Liver (tissue), 9 donors: ENCODE data around the gene DZIP1L. TPM values are rescaled to one million over a fixed set of nuclear protein-coding genes. Genes with fewer than 3 reads are reported as not detected.

Experiments used
- DNase-seq: peaks from one replicate; pipeline ENCODE4 v3.0.0-alpha.2; 2017; ENCODE audit warnings: low spot score
- H3K27ac ChIP-seq, 2 donors: one replicate each; pipeline ENCODE4 v1.7.0; 2013; ENCODE audit warnings: inconsistent platforms in 2 of 2, low read length in 2 of 2, control low read depth in 1 of 2, low read depth in 1 of 2, mild to moderate bottlenecking in 1 of 2
- H3K27me3 ChIP-seq, 4 donors: one replicate each; pipeline versions ENCODE4 v1.6.1 to v1.7.0; 2013; ENCODE audit warnings: low read length in 3 of 4, inconsistent platforms in 1 of 4, mild to moderate bottlenecking in 1 of 4, moderate library complexity in 1 of 4; ENCODE audit not compliant: control insufficient read depth in 4 of 4, insufficient read depth in 4 of 4
- H3K36me3 ChIP-seq, 4 donors: one replicate each; pipeline versions ENCODE4 v1.6.1 to v1.7.0; 2013; ENCODE audit warnings: low read length in 3 of 4, mild to moderate bottlenecking in 3 of 4, low read depth in 1 of 4, moderate library complexity in 1 of 4; ENCODE audit not compliant: control insufficient read depth in 4 of 4, insufficient read depth in 3 of 4
- H3K4me1 ChIP-seq, 4 donors: one replicate each; pipeline versions ENCODE4 v1.6.1 to v1.7.0; 2013; ENCODE audit warnings: low read length in 3 of 4, mild to moderate bottlenecking in 3 of 4, moderate library complexity in 1 of 4; ENCODE audit not compliant: control insufficient read depth in 4 of 4, insufficient read depth in 4 of 4
- H3K4me3 ChIP-seq, 3 donors: one replicate each; pipeline versions ENCODE4 v1.6.1 to v1.7.0; 2013; ENCODE audit warnings: low read length in 3 of 3, control low read depth in 1 of 3, low read depth in 1 of 3, mild to moderate bottlenecking in 1 of 3
- H3K9ac ChIP-seq, 2 donors: one replicate each; pipeline ENCODE4 v1.7.0; 2013; ENCODE audit warnings: low read length in 2 of 2, mild to moderate bottlenecking in 2 of 2, moderate library complexity in 2 of 2, control low read depth in 1 of 2, low read depth in 1 of 2
- H3K9me3 ChIP-seq, 4 donors: one replicate each; pipeline versions ENCODE4 v1.6.1 to v1.7.0; 2013; ENCODE audit warnings: low read length in 3 of 4; ENCODE audit not compliant: control insufficient read depth in 4 of 4
- GABPA ChIP-seq, 2 donors: IDR thresholded peaks in 1 of 2; conservative IDR thresholded peaks in 1 of 2; 2 replicates each; pipeline ENCODE4 v1.6.1; 2016; ENCODE audit warnings: antibody characterized with exemption in 2 of 2, mild to moderate bottlenecking in 1 of 2, moderate library complexity in 1 of 2
- HNF4A ChIP-seq, 2 donors: conservative IDR thresholded peaks; 2 replicates each; pipeline ENCODE4 v1.6.1; 2016; ENCODE audit warnings: antibody characterized with exemption in 2 of 2, mild to moderate bottlenecking in 2 of 2
- JUND ChIP-seq, 2 donors: IDR thresholded peaks; 2 replicates each; pipeline ENCODE4 v1.6.1; 2016; ENCODE audit warnings: antibody characterized with exemption in 2 of 2
- NR2F2 ChIP-seq: IDR thresholded peaks from 2 replicates; pipeline ENCODE4 v1.6.1; 2016; ENCODE audit warnings: antibody characterized with exemption
- RAD21 ChIP-seq, 2 donors: IDR thresholded peaks; 2 replicates each; pipeline ENCODE4 v1.6.1; 2016; ENCODE audit warnings: antibody characterized with exemption in 2 of 2, mild to moderate bottlenecking in 2 of 2
- SP1 ChIP-seq: IDR thresholded peaks from 2 replicates; pipeline ENCODE4 v1.6.1; 2018; ENCODE audit warnings: antibody characterized with exemption, mild to moderate bottlenecking
- TAF1 ChIP-seq: conservative IDR thresholded peaks from 2 replicates; pipeline ENCODE4 v1.6.1; 2016; ENCODE audit warnings: antibody characterized with exemption, mild to moderate bottlenecking
- WGBS: extraction: QIAGEN DNeasy Blood & Tissue Kit; methylation state at CpG from one replicate; pipeline ENCODE4 v1.1.7; 2013; 5-methylcytosine and 5-hydroxymethylcytosine counted together
- polyA plus RNA-seq, 2 donors: library from polyadenylated mRNA; stranded (reverse) in 1 of 2; unstranded in 1 of 2; fragments of 200-250 nt in 1 of 2; fragments of >200 nt in 1 of 2; fragmentation: Nextera tagmentation in 1 of 2; extraction: Ambion mirVana in 1 of 2; gene quantifications; one replicate each; pipeline versions ENCODE4 v1.2.1 to v1.2.3, GENCODE V29; 2013 to 2015
- total RNA-seq, 2 donors: library from RNA; depleted of rRNA; stranded (reverse); fragments of >200 nt; gene quantifications; one replicate each; pipeline ENCODE4 v1.2.3, GENCODE V29; 2014
- TF ChIP-seq, protein P1 (sequence below): fragments of 150-350 bp; IDR thresholded peaks from 2 replicates; pipeline ENCODE4 v1.5.1; 2017; ENCODE audit warnings: improper control_type of control experiment, low read depth, low read length; ENCODE audit not compliant: missing input control
- donor health status: healthy.
- donor health status: healthy.
- donor health status: healthy.
- donor health status: healthy.
- donor health status: healthy.

Gene DZIP1L
- total and polyA plus RNA-seq, 4 donors: 0.62 to 5.9 (median 1.3) TPM

DNA sequence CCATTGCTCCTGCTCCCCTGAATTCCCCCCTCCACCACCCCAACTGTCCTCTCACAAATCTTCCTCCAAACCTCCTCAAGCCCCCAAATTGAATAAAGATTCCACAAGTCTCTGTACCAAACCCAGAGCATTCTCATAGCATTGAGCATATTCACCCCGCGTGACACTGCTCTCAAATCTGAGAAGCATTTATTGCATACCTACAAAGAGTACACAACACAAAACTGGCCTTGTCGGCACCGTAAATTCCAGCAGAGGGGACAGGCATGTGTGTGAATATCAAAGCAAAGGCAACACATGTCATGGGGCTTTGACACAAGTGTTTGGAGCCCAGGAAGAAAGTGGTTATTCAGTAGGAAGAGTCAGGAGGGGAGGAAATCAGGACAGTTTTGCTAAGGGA is 102.9 kb downstream of the DZIP1L start:
- 90% methylated on average over 4 of the region's 4 CpGs for WGBS
- Histone ChIP-seq H3K9ac (no peak overlapping the region), H3K27me3 (no peaks in the 10 kb centered on the region), H3K9me3 (no peaks in the 10 kb centered on the region), H3K4me1 (no peaks in the 10 kb centered on the region), H3K36me3 (no peaks in the 10 kb centered on the region), H3K4me3 (no peak overlapping the region), H3K27ac (no peak overlapping the region)
- DNase-seq: no peak
- no peak for TF ChIP-seq HNF4A (conservative IDR thresholded peaks at IDR 0.05)
- no peak for TF ChIP-seq JUND (IDR thresholded peaks at IDR 0.05)
- TF ChIP-seq RAD21 (IDR thresholded peaks at IDR 0.05): no peak
- TF ChIP-seq TAF1: no peak
- TF ChIP-seq, protein P1, sequence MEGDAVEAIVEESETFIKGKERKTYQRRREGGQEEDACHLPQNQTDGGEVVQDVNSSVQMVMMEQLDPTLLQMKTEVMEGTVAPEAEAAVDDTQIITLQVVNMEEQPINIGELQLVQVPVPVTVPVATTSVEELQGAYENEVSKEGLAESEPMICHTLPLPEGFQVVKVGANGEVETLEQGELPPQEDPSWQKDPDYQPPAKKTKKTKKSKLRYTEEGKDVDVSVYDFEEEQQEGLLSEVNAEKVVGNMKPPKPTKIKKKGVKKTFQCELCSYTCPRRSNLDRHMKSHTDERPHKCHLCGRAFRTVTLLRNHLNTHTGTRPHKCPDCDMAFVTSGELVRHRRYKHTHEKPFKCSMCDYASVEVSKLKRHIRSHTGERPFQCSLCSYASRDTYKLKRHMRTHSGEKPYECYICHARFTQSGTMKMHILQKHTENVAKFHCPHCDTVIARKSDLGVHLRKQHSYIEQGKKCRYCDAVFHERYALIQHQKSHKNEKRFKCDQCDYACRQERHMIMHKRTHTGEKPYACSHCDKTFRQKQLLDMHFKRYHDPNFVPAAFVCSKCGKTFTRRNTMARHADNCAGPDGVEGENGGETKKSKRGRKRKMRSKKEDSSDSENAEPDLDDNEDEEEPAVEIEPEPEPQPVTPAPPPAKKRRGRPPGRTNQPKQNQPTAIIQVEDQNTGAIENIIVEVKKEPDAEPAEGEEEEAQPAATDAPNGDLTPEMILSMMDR: no peak
- no peak for TF ChIP-seq NR2F2
- no peak for TF ChIP-seq GABPA (IDR thresholded peaks at IDR 0.05 in 1 of 2, conservative IDR thresholded peaks at IDR 0.05 in 1 of 2)
- no peak for TF ChIP-seq SP1

Other genes starting within 250 kb of the DZIP1L start
- gene CLDN18, start 105.4 kb downstream of the DZIP1L start, total RNA-seq: not detected
- under 1 TPM in 1 of 2 donors, not detected in 1; 0.06 TPM for gene CLDN18, start 105.4 kb downstream of the DZIP1L start, polyA plus RNA-seq
- under 1 TPM; 0.17 to 0.42 TPM for gene A4GNT, start 16.8 kb upstream of the DZIP1L start, total RNA-seq
- under 1 TPM in 1 of 2 donors, not detected in 1; 0.07 TPM for gene A4GNT, start 16.8 kb upstream of the DZIP1L start, polyA plus RNA-seq
- 10 to 100 TPM in 1 of 2 donors, 1 to 10 TPM in 1; 7.4 to 11.0 TPM for gene DBR1, start 59.3 kb upstream of the DZIP1L start, total RNA-seq
- gene DBR1, start 59.3 kb upstream of the DZIP1L start, polyA plus RNA-seq: 1 to 10 TPM; 3.2 to 3.8 TPM
- 10 to 100 TPM; 34.1 to 53.6 TPM for gene ARMC8, start 71.7 kb upstream of the DZIP1L start, total RNA-seq
- gene ARMC8, start 71.7 kb upstream of the DZIP1L start, polyA plus RNA-seq: 10 to 100 TPM in 1 of 2 donors, 1 to 10 TPM in 1; 8.4 to 11.5 TPM
- gene NME9, start 214.2 kb upstream of the DZIP1L start, total RNA-seq: under 1 TPM in 1 of 2 donors, not detected in 1; 0.08 TPM
- gene NME9, start 214.2 kb upstream of the DZIP1L start, polyA plus RNA-seq: under 1 TPM in 1 of 2 donors, not detected in 1; 0.39 TPM
- gene MRAS, start 233.0 kb upstream of the DZIP1L start, total RNA-seq: 1 to 10 TPM; 1.6 to 2.6 TPM
- gene MRAS, start 233.0 kb upstream of the DZIP1L start, polyA plus RNA-seq: 1 to 10 TPM; 1.6 to 2.2 TPM